ENCODE measurements around the gene PGM2. TPM values are rescaled to one million over a fixed set of nuclear protein-coding genes. Genes with fewer than 3 reads are reported as not detected.
A peak's percentile ranks its signal among the peaks of the same experiment; 100 is the strongest.

The PGM2 gene
- total RNA-seq, 2 experiments from 2014 or later: 10.7 to 11.8 TPM

DNA sequence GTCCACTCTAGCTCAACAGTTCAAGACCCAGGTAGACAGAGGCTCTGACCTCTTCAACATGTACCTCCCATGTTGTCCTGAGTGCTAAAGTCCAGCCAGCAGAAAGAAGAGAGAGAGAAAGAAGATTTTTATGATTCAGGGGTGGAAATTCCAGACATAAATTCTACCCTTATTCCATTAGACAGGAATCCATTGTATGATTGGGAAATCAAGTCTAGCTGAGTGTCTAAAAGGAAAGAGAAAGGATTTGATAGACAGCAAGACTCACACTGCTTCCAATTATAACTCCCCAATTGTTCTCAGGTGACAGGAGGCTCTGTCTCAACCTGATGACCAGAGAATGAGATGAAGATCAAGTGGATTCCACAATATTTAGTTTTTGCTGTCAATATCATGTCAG is 27.9 kb upstream of the PGM2 start:
- no peaks in the 10 kb centered on the region for H3K9me3 Mint-ChIP-seq
- ATAC-seq (ENCODE audit: poor library complexity) (no peak), DNase-seq (no peak)
- H3K4me1 Mint-ChIP-seq (ENCODE audit: low read depth): no peaks in the 10 kb centered on the region
- no peaks in the 10 kb centered on the region for H3K36me3 ChIP-seq (ENCODE audit: insufficient read depth, low read length)
- H3K4me3 Mint-ChIP-seq: no peak overlapping the region
- H3K36me3 Mint-ChIP-seq (ENCODE audit: low read depth): no peaks in the 10 kb centered on the region
- POLR2A ChIA-PET: no interaction called here
- no peak overlapping the region for H3K4me3 ChIP-seq (ENCODE audit: low read length)
- H3K27ac ChIP-seq (ENCODE audit: low read depth in 1 of 2, low read length in 2 of 2): no peak overlapping the region
- TF ChIP-seq CTCF (IDR thresholded peaks at IDR 0.05): no peak
- H3K4me1 ChIP-seq (ENCODE audit: insufficient read depth, low read length): no peaks in the 10 kb centered on the region
- H3K27me3 ChIP-seq (ENCODE audit: control insufficient read depth in 1 of 2, insufficient read depth in 2 of 2, low read length in 2 of 2): no peaks in the 10 kb centered on the region
- no peak overlapping the region for H3K27ac Mint-ChIP-seq
- no peaks in the 10 kb centered on the region for H3K9me3 ChIP-seq (ENCODE audit: control insufficient read depth in 1 of 2, insufficient read depth in 1 of 2, low read length in 2 of 2)
- CTCF ChIA-PET: no interaction called here
- intact Hi-C loops (cut with DNase I, micrococcal nuclease): loop anchor here (5.0 to 10.0 kb wide), 2 partner anchors 344 to 346 kb away; a partner anchor contains a TSS
- no peaks in the 10 kb centered on the region for H3K27me3 Mint-ChIP-seq

- H3K27me3 Mint-ChIP-seq: no peaks in the 10 kb centered on the region
- H3K4me3 Mint-ChIP-seq: no peak overlapping the region
- Histone ChIP-seq H3K36me3 (ENCODE audit: insufficient read depth, low read length) (no peaks in the 10 kb centered on the region), H3K27me3 (ENCODE audit: control insufficient read depth in 1 of 2, insufficient read depth in 2 of 2, low read length in 2 of 2) (no peaks in the 10 kb centered on the region), H3K4me1 (ENCODE audit: insufficient read depth, low read length) (no peaks in the 10 kb centered on the region), H3K27ac (ENCODE audit: low read depth in 1 of 2, low read length in 2 of 2) (no peak overlapping the region), H3K4me3 (ENCODE audit: low read length) (no peak overlapping the region), H3K9me3 (ENCODE audit: control insufficient read depth in 1 of 2, insufficient read depth in 1 of 2, low read length in 2 of 2) (no peaks in the 10 kb centered on the region)
- ChIA-PET POLR2A (no interaction called here), CTCF (interaction anchor here (1.3 kb wide), 1 partner anchor 235 kb away, joined by 4 read pairs; no protein-coding TSS in a partner anchor)
- no peaks in the 10 kb centered on the region for H3K9me3 Mint-ChIP-seq
- intact Hi-C loops (cut with DNase I, micrococcal nuclease): loop anchor here (5.0 to 10.0 kb wide), 3 partner anchors 92 to 348 kb away; partner anchors contain the start of gene TBC1D1 (in 1 of the 2)
- no peaks in the 10 kb centered on the region for H3K36me3 Mint-ChIP-seq (ENCODE audit: low read depth)
- TF ChIP-seq CTCF (IDR thresholded peaks at IDR 0.05): no peak
- H3K4me1 Mint-ChIP-seq (ENCODE audit: low read depth): no peaks in the 10 kb centered on the region
- DNase-seq (no peak), ATAC-seq (ENCODE audit: poor library complexity) (no peak)
- H3K27ac Mint-ChIP-seq: no peak overlapping the region
Measured at GRCh38 chr4:37799941-37800554, 26.4 kb upstream of the PGM2 start.

DNA sequence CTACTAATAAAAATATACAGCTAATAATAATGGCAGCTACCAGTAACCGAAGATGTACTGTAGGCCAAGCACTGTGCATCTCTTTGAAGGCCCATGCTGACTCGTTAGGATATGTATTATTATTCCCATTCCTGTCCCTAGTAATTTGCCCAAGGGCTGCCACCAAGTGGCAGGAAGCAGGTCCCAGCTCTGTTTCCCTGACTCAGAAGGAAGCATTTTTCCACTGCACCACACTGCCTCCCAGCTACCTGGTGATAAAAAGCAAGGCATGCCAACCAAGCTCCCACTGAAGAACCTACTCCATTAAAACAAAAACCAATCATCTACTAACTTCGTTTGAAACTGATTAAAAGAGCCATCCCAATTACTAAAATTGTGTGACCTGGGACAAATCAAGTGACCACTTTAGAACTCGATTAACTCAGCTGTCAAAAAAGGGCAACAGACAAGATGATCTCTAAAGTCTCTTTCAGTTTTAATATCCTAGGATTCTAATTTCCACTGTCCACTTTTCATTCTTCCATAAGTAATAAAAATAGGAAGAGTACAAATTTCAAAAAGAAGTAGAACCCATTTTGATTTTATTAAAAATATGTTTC is 24.3 kb upstream of the PGM2 start:
- H3K27ac Mint-ChIP-seq: no peak overlapping the region
- H3K4me1 ChIP-seq (ENCODE audit: insufficient read depth, low read length): no peaks in the 10 kb centered on the region
- no peak overlapping the region for H3K27ac ChIP-seq (ENCODE audit: low read depth in 1 of 2, low read length in 2 of 2)
- no peaks in the 10 kb centered on the region for H3K36me3 ChIP-seq (ENCODE audit: insufficient read depth, low read length)
- intact Hi-C loops (cut with DNase I, micrococcal nuclease): loop anchor here in 1 of 2 experiments (5.0 kb wide), 1 partner anchor 90 kb away; the partner anchor contains the start of gene TBC1D1
- H3K27me3 ChIP-seq (ENCODE audit: control insufficient read depth in 1 of 2, insufficient read depth in 2 of 2, low read length in 2 of 2): no peaks in the 10 kb centered on the region
- peak in 1 of 14 experiments; percentile 11 for DNase-seq
- no peaks in the 10 kb centered on the region for H3K27me3 Mint-ChIP-seq
- no peaks in the 10 kb centered on the region for H3K9me3 Mint-ChIP-seq
- ChIA-PET POLR2A (interaction anchor here (0.7 kb wide), 1 partner anchor 245 kb away, joined by 3 read pairs; no protein-coding TSS in a partner anchor), CTCF (interaction anchor here (1.1 kb wide), 1 partner anchor 233 kb away, joined by 3 read pairs; no protein-coding TSS in a partner anchor)
- no peaks in the 10 kb centered on the region for H3K4me1 Mint-ChIP-seq (ENCODE audit: low read depth)
- no peaks in the 10 kb centered on the region for H3K9me3 ChIP-seq (ENCODE audit: control insufficient read depth in 1 of 2, insufficient read depth in 1 of 2, low read length in 2 of 2)
- no peak overlapping the region for H3K4me3 ChIP-seq (ENCODE audit: low read length)
- no peak overlapping the region for H3K4me3 Mint-ChIP-seq
- no peak for ATAC-seq (ENCODE audit: poor library complexity)
- no peak for TF ChIP-seq CTCF (IDR thresholded peaks at IDR 0.05)
- no peaks in the 10 kb centered on the region for H3K36me3 Mint-ChIP-seq (ENCODE audit: low read depth)

All from CD4-positive, alpha-beta T cell (primary cell).